Measurements from ENCODE around the gene SSBP4.
A peak's percentile ranks its signal among the peaks of the same experiment; 100 is the strongest.

SSBP4 gene

GRCh38 chr19:18433735-18434398, 14.7 kb downstream of the SSBP4 start:
- DNase-seq (ENCODE audit: low spot score), result no peak

GRCh38 chr19:18434411-18435175, 15.4 kb downstream of the SSBP4 start:
- DNase-seq (ENCODE audit: low spot score), result no peak

- no peak for DNase-seq (ENCODE audit: low spot score)
These were observed 16.1 kb downstream of the SSBP4 start for GRCh38 chr19:18435178-18435841.

GRCh38 chr19:18435842-18436670, 16.9 kb downstream of the SSBP4 start:
- DNase-seq (ENCODE audit: low spot score), result no peak

- peak; percentile 96 for DNase-seq (ENCODE audit: low spot score)
These were observed 17.7 kb downstream of the SSBP4 start for GRCh38 chr19:18436671-18437490.

- peak; percentile 63 for DNase-seq (ENCODE audit: low spot score)
These were observed 18.5 kb downstream of the SSBP4 start, which contains the start of gene ISYNA1 for GRCh38 chr19:18437491-18438330. ISYNA1 (minus strand) TSS chr19:18438133; CDS start chr19:18437979, 154 bp downstream.

- no peak for DNase-seq (ENCODE audit: low spot score)
These were observed 19.3 kb downstream of the SSBP4 start for GRCh38 chr19:18438331-18439024.

GRCh38 chr19:18439025-18439909, 20.1 kb downstream of the SSBP4 start:
- no peak for DNase-seq (ENCODE audit: low spot score)

- DNase-seq (ENCODE audit: low spot score), result no peak
These were observed 20.7 kb downstream of the SSBP4 start for GRCh38 chr19:18439910-18440237.

- no peak for DNase-seq (ENCODE audit: low spot score)
These were observed 21.2 kb downstream of the SSBP4 start for GRCh38 chr19:18440415-18440877.

- no peak for DNase-seq (ENCODE audit: low spot score)
These were observed 22.0 kb downstream of the SSBP4 start for GRCh38 chr19:18440936-18441803.

GRCh38 chr19:18441804-18442788, 22.9 kb downstream of the SSBP4 start:
- no peak for DNase-seq (ENCODE audit: low spot score)

- no peak for DNase-seq (ENCODE audit: low spot score)
These were observed 23.7 kb downstream of the SSBP4 start for GRCh38 chr19:18442941-18443340.

GRCh38 chr19:18443406-18443805, 24.2 kb downstream of the SSBP4 start:
- no peak for DNase-seq (ENCODE audit: low spot score)

- DNase-seq (ENCODE audit: low spot score), result no peak
These were observed 24.6 kb downstream of the SSBP4 start for GRCh38 chr19:18443831-18444230.

GRCh38 chr19:18444513-18444912, 25.3 kb downstream of the SSBP4 start:
- DNase-seq (ENCODE audit: low spot score), result no peak

All from COLO829 (cell line).